IMR-90 (cell line): ENCODE data around the gene DTNA. TPM values are rescaled to one million over a fixed set of nuclear protein-coding genes. Genes with fewer than 3 reads are reported as not detected.

Experiments used
- ATAC-seq: fragments of 200-7000 bp; cut with Tn5 transposase; 2 replicates; pipeline ENCODE4 v1.9.1; 2020; ENCODE audit warnings: low read depth, mild to moderate bottlenecking, moderate library complexity
- BruUV-seq: library from RNA; stranded (reverse); fragments of 400-500 nt; replicated peaks from 2 replicates; lab custom pipeline; 2021; lab: Mats Ljungman, UMichigan
- CTCF ChIA-PET: fragments of 300-600 bp; formaldehyde crosslinking; extraction: SDS; loops from one replicate; lab custom pipeline; 2021; ENCODE audit warnings: antibody characterized with exemption; lab: Yijun Ruan, JAX
- POLR2A ChIA-PET: fragments of 300-600 bp; sonication (Branson Sonifier 250); formaldehyde crosslinking; loops from one replicate; lab custom pipeline; 2022; ENCODE audit warnings: antibody characterized with exemption; ENCODE audit not compliant: unreplicated experiment; lab: Charles Lee
- DNase-seq: peaks from one replicate; pipeline ENCODE4 v3.0.0; 2013
- H2AFZ ChIP-seq: replicated peaks from 2 replicates; pipeline ENCODE3; 2013; ENCODE audit warnings: low read length, mild to moderate bottlenecking; ENCODE audit not compliant: poor library complexity
- H2AK5ac ChIP-seq: 2 replicates; pipeline ENCODE4 v1.6.1; 2013; ENCODE audit warnings: low read depth, low read length, inconsistent platforms
- H2AK9ac ChIP-seq: replicated peaks from 2 replicates; pipeline ENCODE3; 2013; ENCODE audit warnings: mild to moderate bottlenecking, low read depth, low read length, moderate library complexity; ENCODE audit not compliant: poor library complexity
- H2BK120ac ChIP-seq: 2 replicates; pipeline ENCODE4 v1.6.1; 2013; ENCODE audit warnings: low read depth, low read length, inconsistent platforms
- H2BK15ac ChIP-seq: 3 replicates; pipeline ENCODE4 v1.6.1; 2013; ENCODE audit warnings: low read depth, low read length, inconsistent platforms
- H2BK20ac ChIP-seq: 2 replicates; pipeline ENCODE4 v1.6.1; 2013; ENCODE audit warnings: low read depth, mild to moderate bottlenecking, inconsistent platforms, low read length, moderate library complexity
- H2BK5ac ChIP-seq: 2 replicates; pipeline ENCODE4 v1.6.1; 2013; ENCODE audit warnings: mild to moderate bottlenecking, low read depth, low read length, inconsistent platforms; ENCODE audit not compliant: poor library complexity, severe bottlenecking
- H3K14ac ChIP-seq: replicated peaks from 2 replicates; pipeline ENCODE4 v1.6.1; 2013; ENCODE audit warnings: low read depth, low read length, inconsistent platforms
- H3K18ac ChIP-seq: 2 replicates; pipeline ENCODE4 v1.6.1; 2013; ENCODE audit warnings: low read depth, low read length, control low read depth
- H3K23ac ChIP-seq: 2 replicates; pipeline ENCODE4 v1.6.1; 2013; ENCODE audit warnings: low read depth, low read length, inconsistent platforms
- H3K27ac ChIP-seq: 2 replicates; pipeline ENCODE4 v1.5.1; 2013; ENCODE audit warnings: mild to moderate bottlenecking, control low read depth, low read length; ENCODE audit not compliant: insufficient read depth
- H3K27me3 ChIP-seq: 2 replicates; pipeline ENCODE4 v1.6.1; 2013; ENCODE audit warnings: low read length; ENCODE audit not compliant: control insufficient read depth, insufficient read depth
- H3K36me3 ChIP-seq: 2 replicates; pipeline ENCODE4 v1.6.1; 2013; ENCODE audit warnings: low read length, mixed read lengths; ENCODE audit not compliant: control insufficient read depth, insufficient read depth
- H3K4ac ChIP-seq: 2 replicates; pipeline ENCODE4 v1.6.1; 2013; ENCODE audit warnings: low read depth, low read length, inconsistent platforms
- H3K4me1 ChIP-seq: 2 replicates; pipeline ENCODE4 v1.6.1; 2013; ENCODE audit warnings: low read length, mixed read lengths; ENCODE audit not compliant: control insufficient read depth, insufficient read depth
- H3K4me2 ChIP-seq: 2 replicates; pipeline ENCODE4 v1.6.1; 2013; ENCODE audit warnings: low read depth, mild to moderate bottlenecking, control low read depth, low read length, moderate library complexity
- H3K4me3 ChIP-seq: 2 replicates; pipeline ENCODE4 v1.5.1; 2013; ENCODE audit warnings: low read depth, mild to moderate bottlenecking, control low read depth, low read length, moderate library complexity; ENCODE audit not compliant: insufficient read depth
- H3K56ac ChIP-seq: 2 replicates; pipeline ENCODE4 v1.6.1; 2013; ENCODE audit warnings: low read length, inconsistent platforms; ENCODE audit not compliant: insufficient read depth; ENCODE audit errors: extremely low read depth
- H3K79me1 ChIP-seq, 2 experiments: 2 replicates each; pipeline ENCODE4 v1.6.1; 2013; ENCODE audit warnings: low read length in 2 of 2, inconsistent platforms in 1 of 2, low read depth in 1 of 2
- H3K9ac ChIP-seq: 2 replicates; pipeline ENCODE4 v1.6.1; 2013; ENCODE audit warnings: low read depth, low read length, control low read depth
- H3K9me1 ChIP-seq: 2 replicates; pipeline ENCODE4 v1.6.1; 2013; ENCODE audit warnings: low read length, inconsistent platforms; ENCODE audit not compliant: insufficient read depth
- H3K9me3 ChIP-seq: 2 replicates; pipeline ENCODE4 v1.6.1; 2013; ENCODE audit warnings: low read length; ENCODE audit not compliant: control insufficient read depth, insufficient read depth
- H4K20me1 ChIP-seq: 2 replicates; pipeline ENCODE4 v1.6.1; 2013; ENCODE audit warnings: low read length, inconsistent platforms; ENCODE audit not compliant: insufficient read depth
- H4K5ac ChIP-seq: 2 replicates; pipeline ENCODE4 v1.6.1; 2013; ENCODE audit warnings: mild to moderate bottlenecking, low read depth, low read length, control low read depth
- H4K8ac ChIP-seq, 2 experiments: 2 replicates each; pipeline ENCODE4 v1.6.1; 2013; ENCODE audit warnings: low read depth in 2 of 2, low read length in 2 of 2, control low read depth in 1 of 2, inconsistent platforms in 1 of 2
- H4K91ac ChIP-seq: 2 replicates; pipeline ENCODE4 v1.6.1; 2013; ENCODE audit warnings: low read depth, low read length, inconsistent platforms; ENCODE audit not compliant: insufficient read depth
- WGBS, 2 experiments: methylation state at CpG; one replicate each; pipeline versions ENCODE4 v1.1.5 to v1.1.7; 2013; ENCODE audit warnings: missing lambda C conversion rate in 2 of 2; ENCODE audit not compliant: insufficient read length in 1 of 2; ENCODE audit errors: extremely low coverage in 2 of 2; 5-methylcytosine and 5-hydroxymethylcytosine counted together
- dilution Hi-C: fragments of 300-500 bp; cut with HindIII; formaldehyde crosslinking; loops from one replicate; pipeline ENCODE4 v1.14.3; 2018; ENCODE audit warnings: low sequenced_read_pairs; ENCODE audit not compliant: unreplicated experiment
- in situ Hi-C: fragments of 300-500 bp; cut with MboI; formaldehyde crosslinking; loops from 3 replicates; pipeline ENCODE4 v1.14.3; 2019; ENCODE audit warnings: low sequenced_read_pairs, inconsistent platforms, mixed read lengths
- intact Hi-C: fragments of 100-400 bp; cut with micrococcal nuclease; formaldehyde crosslinking; loops from 2 replicates; pipeline ENCODE4 v1.10.0; 2022
- polyA plus RNA-seq, 3 experiments: library from polyadenylated mRNA; depleted of rRNA; stranded (reverse); fragments of >200 nt; gene quantifications; 2 replicates each; pipeline ENCODE4 v1.2.3, GENCODE V29; 2012; ENCODE audit warnings: low replicate concordance in 1 of 3
- total RNA-seq: library from RNA; depleted of rRNA; stranded (reverse); fragments of >200 nt; gene quantifications from 2 replicates; pipeline ENCODE4 v1.2.3, GENCODE V29; 2012
- TF ChIP-seq, protein P1 (sequence below): conservative IDR thresholded peaks from 2 replicates; pipeline ENCODE4 v1.5.1; 2012; ENCODE audit warnings: mild to moderate bottlenecking, low read depth, low read length, improper control_type of control experiment

Gene DTNA
- total and polyA plus RNA-seq, 2 of the 4 experiments (the other 2 are of a cell fraction): 9.5 to 10.8 TPM

DNA sequence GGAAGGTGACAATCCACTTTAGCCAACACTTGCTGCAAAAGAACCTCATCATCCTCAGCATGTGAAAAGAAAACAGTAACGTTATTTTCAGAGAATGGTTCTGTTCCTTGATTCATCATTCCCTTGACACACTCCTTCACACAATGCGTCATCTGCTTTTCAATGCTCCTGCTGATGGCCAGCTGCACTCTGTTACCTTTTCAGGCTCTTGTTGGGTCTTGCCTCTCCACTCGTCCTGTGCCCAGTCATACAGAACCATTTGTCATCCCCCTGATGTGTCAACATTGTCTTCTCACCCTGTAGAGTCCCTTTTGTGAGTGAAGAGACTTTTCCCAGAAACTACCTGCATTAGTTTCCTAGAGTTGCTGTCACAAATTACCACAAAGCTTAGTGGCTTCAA is 12.2 kb upstream of the DTNA start:
- dilution Hi-C loops (no loop called here), intact Hi-C loops (no loop called here), in situ Hi-C loops (no loop called here)
- no peak for ATAC-seq
- Histone ChIP-seq H3K9ac (no peak overlapping the region), H2AFZ (no peak overlapping the region), H3K36me3 (no peaks in the 10 kb centered on the region), H2AK9ac (no peak overlapping the region), H2BK120ac (no peak overlapping the region), H2BK20ac (no peak overlapping the region), H3K9me3 (no peaks in the 10 kb centered on the region), H3K27me3 (no peaks in the 10 kb centered on the region), H2BK15ac (no peak overlapping the region; the same call in 2 of the 3 replicates), H4K20me1 (no peaks in the 10 kb centered on the region), H2AK5ac (0 out of 2 replicates have a peak overlapping the region, but pooled peaks have one; percentile 6), H3K18ac (no peak overlapping the region), H3K4me1 (peaks cover 2% of the 10 kb centered on the region; the same call in 1 of the 2 replicates), H2BK5ac (no peak overlapping the region), H3K27ac (no peak overlapping the region), H3K4ac (no peak overlapping the region), H3K23ac (no peak overlapping the region; the same call in 1 of the 2 replicates), H3K14ac (0 out of 2 replicates have a peak overlapping the region, but pooled peaks have one; percentile 42), H4K91ac (no peak overlapping the region), H3K56ac (no peak overlapping the region), H3K4me2 (no peak overlapping the region), H3K4me3 (no peak overlapping the region), H3K9me1 (no peaks in the 10 kb centered on the region), H4K5ac (no peak overlapping the region), H4K8ac (no peak overlapping the region), H3K79me1 (no peaks in the 10 kb centered on the region)
- DNase-seq: no peak
- POLR2A ChIA-PET: no interaction called here
- CTCF ChIA-PET: interaction anchor here (1.5 kb wide), 1 partner anchor 15 kb away, joined by 3 read pairs; no protein-coding TSS in a partner anchor
- 100% methylated on average over 1 of the region's 3 CpGs; no CpG with 5 or more reads in 1 of the 2 experiments for WGBS, 2 experiments
- BruUV-seq: no TSS peak
- TF ChIP-seq, protein P1, sequence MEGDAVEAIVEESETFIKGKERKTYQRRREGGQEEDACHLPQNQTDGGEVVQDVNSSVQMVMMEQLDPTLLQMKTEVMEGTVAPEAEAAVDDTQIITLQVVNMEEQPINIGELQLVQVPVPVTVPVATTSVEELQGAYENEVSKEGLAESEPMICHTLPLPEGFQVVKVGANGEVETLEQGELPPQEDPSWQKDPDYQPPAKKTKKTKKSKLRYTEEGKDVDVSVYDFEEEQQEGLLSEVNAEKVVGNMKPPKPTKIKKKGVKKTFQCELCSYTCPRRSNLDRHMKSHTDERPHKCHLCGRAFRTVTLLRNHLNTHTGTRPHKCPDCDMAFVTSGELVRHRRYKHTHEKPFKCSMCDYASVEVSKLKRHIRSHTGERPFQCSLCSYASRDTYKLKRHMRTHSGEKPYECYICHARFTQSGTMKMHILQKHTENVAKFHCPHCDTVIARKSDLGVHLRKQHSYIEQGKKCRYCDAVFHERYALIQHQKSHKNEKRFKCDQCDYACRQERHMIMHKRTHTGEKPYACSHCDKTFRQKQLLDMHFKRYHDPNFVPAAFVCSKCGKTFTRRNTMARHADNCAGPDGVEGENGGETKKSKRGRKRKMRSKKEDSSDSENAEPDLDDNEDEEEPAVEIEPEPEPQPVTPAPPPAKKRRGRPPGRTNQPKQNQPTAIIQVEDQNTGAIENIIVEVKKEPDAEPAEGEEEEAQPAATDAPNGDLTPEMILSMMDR: no peak
